HepG2 (cell line): ENCODE data around the gene OPRL1.

Experiments used
- CTCF ChIP-seq: sonication (generic); formaldehyde crosslinking; IDR thresholded peaks from 2 replicates; pipeline ENCODE4 v1.5.0; 2020; ENCODE audit warnings: mild to moderate bottlenecking, missing genetic modification reagents, moderate library complexity
- HMG20A ChIP-seq: IDR thresholded peaks from 2 replicates; pipeline ENCODE4 v1.6.1; 2016; ENCODE audit warnings: borderline replicate concordance
- KDM2A ChIP-seq: sonication (generic); formaldehyde crosslinking; IDR thresholded peaks from 2 replicates; pipeline ENCODE4 v1.4.0; 2020; ENCODE audit warnings: low read depth, missing genetic modification reagents, borderline replicate concordance
- MAX ChIP-seq: IDR thresholded peaks from 2 replicates; pipeline ENCODE4 v1.6.1; 2012; ENCODE audit warnings: inconsistent platforms
- MXD1 ChIP-seq: sonication (generic); formaldehyde crosslinking; IDR thresholded peaks from 2 replicates; pipeline ENCODE4 v1.4.0; 2020; ENCODE audit warnings: mild to moderate bottlenecking, missing genetic modification reagents
- REL ChIP-seq: sonication (generic); formaldehyde crosslinking; conservative IDR thresholded peaks from 2 replicates; pipeline ENCODE4 v1.8.0; 2022; ENCODE audit warnings: mild to moderate bottlenecking, missing genetic modification reagents, moderate library complexity
- RFX5 ChIP-seq: IDR thresholded peaks from 2 replicates; pipeline ENCODE4 v1.6.1; 2011; ENCODE audit warnings: low read depth, low read length, improper control_type of control experiment
- XRCC5 ChIP-seq: fragments of 200-400 bp; formaldehyde crosslinking; optimal IDR thresholded peaks from 2 replicates; pipeline ENCODE3; 2017; ENCODE audit warnings: mild to moderate bottlenecking, low read length
- ZNF720 ChIP-seq: sonication (generic); formaldehyde crosslinking; IDR thresholded peaks from 2 replicates; pipeline ENCODE4 v1.4.0; 2020; ENCODE audit warnings: missing genetic modification reagents

- no peak for TF ChIP-seq MXD1 (CRISPR knock-in tag)
- TF ChIP-seq CTCF (CRISPR knock-in tag) = no peak
- TF ChIP-seq MAX = no peak
- TF ChIP-seq HMG20A (CRISPR knock-in tag) = no peak
- no peak for TF ChIP-seq KDM2A (CRISPR knock-in tag)
- no peak for TF ChIP-seq XRCC5
- TF ChIP-seq ZNF720 (CRISPR knock-in tag) = no peak
- TF ChIP-seq RFX5 = no peak
- no peak for TF ChIP-seq REL (CRISPR knock-in tag)
These were observed 67.1 kb downstream of the OPRL1 start for GRCh38 chr20:64146936-64147477.
